Measurements from ENCODE around the gene GOLGA6L2. TPM values are rescaled to one million over a fixed set of nuclear protein-coding genes. Genes with fewer than 3 reads are reported as not detected.

GOLGA6L2 gene
- total and polyA plus RNA-seq, 7 experiments from 2014 or later = not detected

DNA sequence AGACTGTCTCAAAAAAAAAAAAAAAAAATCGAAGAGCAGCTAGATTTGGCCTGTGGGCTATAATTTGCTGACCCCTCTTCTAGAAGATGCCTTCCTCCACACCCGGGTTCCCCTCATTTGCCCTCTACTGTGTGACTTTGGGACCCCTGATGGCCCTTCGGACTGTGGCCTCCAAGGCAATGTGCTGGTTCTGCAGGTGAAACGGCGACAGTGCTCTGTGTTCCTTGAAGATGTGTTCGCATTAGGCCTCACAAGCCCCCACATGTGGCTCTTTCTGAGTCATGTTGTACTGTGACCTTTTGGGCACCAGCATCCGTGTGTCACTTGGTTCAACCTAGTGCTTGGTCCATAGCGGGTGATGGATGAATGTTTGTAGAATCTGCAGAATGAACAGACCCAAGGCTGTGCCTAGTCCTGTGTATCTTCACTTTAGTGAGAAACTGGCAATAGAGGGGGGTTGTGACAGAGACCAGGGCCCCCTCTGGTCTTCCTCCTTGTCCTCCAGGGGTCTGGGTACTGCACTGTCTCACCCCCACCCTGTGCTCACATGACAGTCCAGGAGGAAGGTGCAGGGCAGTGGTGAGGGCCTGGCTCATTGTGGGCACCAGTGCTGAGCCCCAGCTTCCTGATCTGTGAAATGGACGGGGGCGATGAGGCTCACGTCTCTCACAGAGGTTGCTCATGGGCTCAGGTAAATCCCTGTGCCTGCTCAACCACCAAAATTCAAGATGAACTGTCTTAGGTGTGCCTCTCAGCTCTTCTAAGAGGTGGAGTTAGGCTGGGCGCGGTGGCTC is 22.7 kb downstream of the GOLGA6L2 start:
- ChIA-PET CTCF (no interaction called here), POLR2A (no interaction called here)
- H3K4me3 Mint-ChIP-seq = no peak overlapping the region
- no peaks in the 10 kb centered on the region for H3K4me1 Mint-ChIP-seq
- Histone ChIP-seq H3K27ac (ENCODE audit: low read depth, low read length) (no peak overlapping the region), H3K4me1 (ENCODE audit: control insufficient read depth in 2 of 2, insufficient read depth in 2 of 2, low read length in 2 of 2) (no peaks in the 10 kb centered on the region), H3K4me3 (ENCODE audit: low read length) (no peak overlapping the region), H3K27me3 (ENCODE audit: control insufficient read depth in 2 of 2, insufficient read depth in 2 of 2, low read length in 2 of 2) (no peaks in the 10 kb centered on the region), H3K36me3 (ENCODE audit: control insufficient read depth in 2 of 3, insufficient read depth in 3 of 3, low read length in 3 of 3) (no peaks in the 10 kb centered on the region), H3K9me3 (ENCODE audit: control insufficient read depth in 2 of 3, low read length in 3 of 3) (no peaks in the 10 kb centered on the region)
- intact Hi-C loops (cut with micrococcal nuclease) = no loop called here
- peaks cover 0 to 2% (median 0%) of the 10 kb centered on the region in 11 donors for H3K9me3 Mint-ChIP-seq
- no peak overlapping the region for H3K27ac Mint-ChIP-seq
- no peaks in the 10 kb centered on the region for H3K36me3 Mint-ChIP-seq
- ATAC-seq (no peak), DNase-seq (no peak)
- H3K27me3 Mint-ChIP-seq = peaks cover 0 to 11% (median 0%) of the 10 kb centered on the region in 5 donors

GRCh38 chr15:23422946-23423708 is 23.9 kb downstream of the GOLGA6L2 start:
- ATAC-seq (no peak), DNase-seq (no peak)
- Mint-ChIP-seq H3K27me3 (peaks cover 0 to 11% (median 0%) of the 10 kb centered on the region in 5 donors), H3K4me1 (no peaks in the 10 kb centered on the region), H3K36me3 (no peaks in the 10 kb centered on the region), H3K4me3 (no peak overlapping the region), H3K9me3 (peaks cover 0 to 2% (median 0%) of the 10 kb centered on the region in 11 donors), H3K27ac (no peak overlapping the region)
- H3K9me3 ChIP-seq (ENCODE audit: control insufficient read depth in 2 of 3, low read length in 3 of 3) = no peaks in the 10 kb centered on the region
- H3K4me1 ChIP-seq (ENCODE audit: control insufficient read depth in 2 of 2, insufficient read depth in 2 of 2, low read length in 2 of 2) = no peaks in the 10 kb centered on the region
- no peaks in the 10 kb centered on the region for H3K36me3 ChIP-seq (ENCODE audit: control insufficient read depth in 2 of 3, insufficient read depth in 3 of 3, low read length in 3 of 3)
- intact Hi-C loops (cut with micrococcal nuclease) = no loop called here
- CTCF ChIA-PET = no interaction called here
- no peaks in the 10 kb centered on the region for H3K27me3 ChIP-seq (ENCODE audit: control insufficient read depth in 2 of 2, insufficient read depth in 2 of 2, low read length in 2 of 2)
- no peak overlapping the region for H3K27ac ChIP-seq (ENCODE audit: low read depth, low read length)
- POLR2A ChIA-PET = no interaction called here
- no peak overlapping the region for H3K4me3 ChIP-seq (ENCODE audit: low read length)

- H3K36me3 Mint-ChIP-seq = no peaks in the 10 kb centered on the region
- no peaks in the 10 kb centered on the region for H3K4me1 Mint-ChIP-seq
- H3K27me3 Mint-ChIP-seq = peaks cover 0 to 11% (median 0%) of the 10 kb centered on the region in 5 donors
- Histone ChIP-seq H3K27me3 (ENCODE audit: control insufficient read depth in 2 of 2, insufficient read depth in 2 of 2, low read length in 2 of 2) (no peaks in the 10 kb centered on the region), H3K9me3 (ENCODE audit: control insufficient read depth in 2 of 3, low read length in 3 of 3) (no peaks in the 10 kb centered on the region), H3K4me3 (ENCODE audit: low read length) (no peak overlapping the region), H3K27ac (ENCODE audit: low read depth, low read length) (no peak overlapping the region), H3K4me1 (ENCODE audit: control insufficient read depth in 2 of 2, insufficient read depth in 2 of 2, low read length in 2 of 2) (no peaks in the 10 kb centered on the region), H3K36me3 (ENCODE audit: control insufficient read depth in 2 of 3, insufficient read depth in 3 of 3, low read length in 3 of 3) (no peaks in the 10 kb centered on the region)
- ChIA-PET CTCF (no interaction called here), POLR2A (no interaction called here)
- ATAC-seq (no peak), DNase-seq (no peak)
- peaks cover 0 to 2% (median 0%) of the 10 kb centered on the region in 11 donors for H3K9me3 Mint-ChIP-seq
- intact Hi-C loops (cut with micrococcal nuclease) = no loop called here
- H3K27ac Mint-ChIP-seq = no peak overlapping the region
- H3K4me3 Mint-ChIP-seq = no peak overlapping the region
Measured at GRCh38 chr15:23422099-23422945, 24.7 kb downstream of the GOLGA6L2 start.

- Mint-ChIP-seq H3K27me3 (peaks cover 0 to 11% (median 0%) of the 10 kb centered on the region in 5 donors), H3K36me3 (no peaks in the 10 kb centered on the region), H3K27ac (no peak overlapping the region), H3K9me3 (peaks cover 0 to 2% (median 0%) of the 10 kb centered on the region in 11 donors), H3K4me1 (no peaks in the 10 kb centered on the region), H3K4me3 (no peak overlapping the region)
- no peak overlapping the region for H3K27ac ChIP-seq (ENCODE audit: low read depth, low read length)
- no peaks in the 10 kb centered on the region for H3K36me3 ChIP-seq (ENCODE audit: control insufficient read depth in 2 of 3, insufficient read depth in 3 of 3, low read length in 3 of 3)
- DNase-seq (no peak), ATAC-seq (no peak)
- CTCF ChIA-PET = no interaction called here
- POLR2A ChIA-PET = no interaction called here
- no peak overlapping the region for H3K4me3 ChIP-seq (ENCODE audit: low read length)
- intact Hi-C loops (cut with micrococcal nuclease) = no loop called here
- H3K4me1 ChIP-seq (ENCODE audit: control insufficient read depth in 2 of 2, insufficient read depth in 2 of 2, low read length in 2 of 2) = no peaks in the 10 kb centered on the region
- H3K9me3 ChIP-seq (ENCODE audit: control insufficient read depth in 2 of 3, low read length in 3 of 3) = no peaks in the 10 kb centered on the region
- H3K27me3 ChIP-seq (ENCODE audit: control insufficient read depth in 2 of 2, insufficient read depth in 2 of 2, low read length in 2 of 2) = no peaks in the 10 kb centered on the region
Measured at GRCh38 chr15:23420806-23421575, 26.1 kb downstream of the GOLGA6L2 start.

DNA sequence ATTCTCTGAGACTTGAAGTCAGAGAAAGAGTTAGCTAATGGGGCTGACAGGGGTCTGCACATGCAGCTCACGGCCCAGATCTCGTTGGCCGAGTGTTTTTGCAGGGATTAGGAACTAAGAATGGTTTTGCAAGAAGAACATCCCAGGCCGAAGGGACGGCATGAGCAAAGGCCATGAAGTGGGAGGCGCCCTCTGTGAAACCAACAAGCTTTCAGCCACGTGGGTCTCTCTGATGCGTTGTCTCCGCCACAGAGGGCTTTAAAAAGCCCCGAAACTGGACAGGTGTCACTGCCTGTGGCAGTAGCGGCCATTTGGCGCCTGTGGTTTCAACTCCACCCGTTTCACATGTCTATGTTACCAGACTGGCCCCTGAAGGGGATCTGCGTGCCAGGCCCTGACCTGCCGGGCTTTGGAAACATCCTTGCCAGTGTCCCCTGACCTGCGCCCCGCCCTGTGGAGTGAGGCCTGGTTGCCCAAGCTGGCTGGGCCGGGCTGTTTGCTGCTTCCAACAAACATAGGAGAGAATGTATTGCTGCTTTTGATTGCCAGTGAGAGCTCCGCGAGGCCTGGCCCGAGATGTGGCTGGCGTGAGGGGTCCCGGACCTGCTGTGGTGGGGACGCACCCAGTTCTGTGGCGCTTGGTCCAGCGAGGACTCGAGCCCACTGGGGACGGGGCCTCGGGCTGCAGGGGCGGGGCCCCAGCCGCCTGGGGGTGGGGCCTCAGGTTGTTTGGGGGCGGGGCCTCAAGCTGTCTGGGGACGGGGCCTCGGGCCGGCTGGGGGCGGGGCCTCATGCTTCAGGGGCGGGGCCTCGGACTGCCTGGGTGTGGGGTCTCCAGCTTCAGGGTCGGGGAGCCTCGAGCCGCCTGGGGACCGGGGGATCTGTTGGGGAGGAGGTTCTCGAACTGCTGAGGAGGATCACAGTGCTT is 30.4 kb downstream of the GOLGA6L2 start:
- no peak overlapping the region for H3K27ac ChIP-seq (ENCODE audit: low read depth, low read length)
- Mint-ChIP-seq H3K27ac (no peak overlapping the region), H3K4me1 (no peaks in the 10 kb centered on the region), H3K9me3 (peaks cover 0 to 7% (median 0%) of the 10 kb centered on the region in 11 donors), H3K27me3 (no peaks in the 10 kb centered on the region), H3K36me3 (no peaks in the 10 kb centered on the region), H3K4me3 (no peak overlapping the region)
- ATAC-seq (no peak), DNase-seq (no peak)
- H3K36me3 ChIP-seq (ENCODE audit: control insufficient read depth in 2 of 3, insufficient read depth in 3 of 3, low read length in 3 of 3) = no peaks in the 10 kb centered on the region
- no peaks in the 10 kb centered on the region for H3K4me1 ChIP-seq (ENCODE audit: control insufficient read depth in 2 of 2, insufficient read depth in 2 of 2, low read length in 2 of 2)
- no peaks in the 10 kb centered on the region for H3K27me3 ChIP-seq (ENCODE audit: control insufficient read depth in 2 of 2, insufficient read depth in 2 of 2, low read length in 2 of 2)
- POLR2A ChIA-PET = no interaction called here
- intact Hi-C loops (cut with micrococcal nuclease) = no loop called here
- H3K9me3 ChIP-seq (ENCODE audit: control insufficient read depth in 2 of 3, low read length in 3 of 3) = no peaks in the 10 kb centered on the region
- no peak overlapping the region for H3K4me3 ChIP-seq (ENCODE audit: low read length)
- CTCF ChIA-PET = no interaction called here

Data from naive thymus-derived CD4-positive, alpha-beta T cell (primary cell).